Measurements from ENCODE around the gene FYB1.

Gene FYB1

GRCh38 chr5:39076757-39077728 lies 142.3 kb downstream of the FYB1 start:
- no peak for DNase-seq

GRCh38 chr5:39076101-39076756 lies 143.1 kb downstream of the FYB1 start:
- DNase-seq: no peak

- peak; percentile 87 to 95 for DNase-seq
Observed at GRCh38 chr5:39074017-39074814, 145.1 kb downstream of the FYB1 start, which contains the start of gene RICTOR. Gene RICTOR (minus strand): TSS chr5:39074399. CDS start chr5:39074377, 22 bp downstream.

- peak in 1 of 2 experiments; percentile 21 for DNase-seq
Observed at GRCh38 chr5:39073767-39074016, 145.7 kb downstream of the FYB1 start.

GRCh38 chr5:39072925-39073766 lies 146.2 kb downstream of the FYB1 start:
- DNase-seq: peak; percentile 20 to 22

DNA sequence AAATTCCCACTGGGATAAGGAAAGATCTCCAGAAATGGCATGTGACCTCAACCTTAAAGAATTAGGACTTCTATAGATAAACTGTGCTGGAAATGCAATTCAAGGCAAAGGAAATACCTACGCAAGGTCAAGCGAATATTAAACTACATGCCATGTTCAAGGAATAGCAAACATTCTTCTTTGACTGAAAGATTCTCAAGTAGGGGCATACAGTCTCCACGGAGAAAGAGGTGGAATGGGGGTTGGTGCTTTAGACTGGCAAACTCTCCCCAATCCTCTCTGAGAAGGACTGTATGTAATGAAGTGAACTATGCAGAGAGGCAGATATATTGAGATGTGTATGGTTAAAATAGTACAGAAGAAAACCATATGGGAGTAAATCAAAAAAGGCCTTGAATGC lies 151.3 kb downstream of the FYB1 start:
- no peak for DNase-seq

DNA sequence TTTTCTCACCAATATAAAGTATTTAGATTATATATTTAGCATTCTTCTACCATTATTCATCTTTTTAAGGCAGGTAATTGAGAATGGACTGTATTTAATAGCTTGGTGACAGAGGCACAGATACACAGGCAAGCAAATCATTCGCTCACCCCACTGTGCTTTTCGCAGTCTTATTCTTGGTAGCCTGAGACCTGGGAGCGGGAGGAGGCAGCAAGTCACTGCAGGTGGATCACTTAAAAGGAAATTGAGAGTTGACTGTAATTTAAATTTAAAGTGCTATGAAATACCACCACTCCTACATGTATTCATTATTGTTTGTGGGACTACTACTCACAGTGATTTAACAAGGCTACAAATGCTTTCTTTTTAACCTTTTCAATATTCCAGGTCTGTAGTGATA lies 154.9 kb downstream of the FYB1 start:
- no peak for DNase-seq

DNA sequence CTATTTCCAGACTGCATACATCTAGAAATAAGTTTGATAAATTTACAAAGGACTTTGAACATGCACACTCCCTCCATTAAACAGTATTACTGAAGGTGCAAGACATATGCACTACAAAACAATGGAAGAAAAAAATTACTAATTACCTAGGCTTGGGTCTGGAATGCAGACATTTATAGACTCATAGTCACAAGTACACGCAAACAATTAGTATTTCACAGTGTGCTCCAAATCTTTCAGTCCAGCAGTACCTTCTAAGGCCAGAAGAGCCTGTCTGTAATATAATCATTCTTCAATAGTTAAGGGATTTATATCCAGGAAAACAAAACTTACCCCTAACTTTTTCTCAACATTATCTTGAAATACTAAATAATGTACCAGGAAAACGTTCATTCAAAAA lies 156.3 kb downstream of the FYB1 start:
- no peak for DNase-seq

DNA sequence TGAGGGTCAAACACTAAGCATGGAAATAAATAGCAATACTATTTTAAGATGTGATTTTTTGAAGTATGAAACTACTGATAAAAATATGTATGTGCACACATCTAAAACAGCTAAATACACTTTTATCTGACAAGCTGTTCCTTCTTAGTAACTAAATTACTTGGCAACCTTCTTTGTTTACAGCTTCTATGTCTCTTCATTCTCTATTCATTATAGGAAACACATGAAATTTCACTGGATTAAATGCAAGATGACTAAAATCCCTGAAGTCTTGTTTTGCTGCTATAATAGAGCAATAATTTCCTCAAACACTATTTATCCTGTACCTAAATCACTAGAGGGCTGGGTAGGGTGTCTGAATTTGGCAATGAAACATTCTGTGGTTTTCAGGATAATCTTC lies 156.8 kb downstream of the FYB1 start:
- DNase-seq: no peak

GRCh38 chr5:39062104-39062503 lies 157.3 kb downstream of the FYB1 start:
- no peak for DNase-seq

DNA sequence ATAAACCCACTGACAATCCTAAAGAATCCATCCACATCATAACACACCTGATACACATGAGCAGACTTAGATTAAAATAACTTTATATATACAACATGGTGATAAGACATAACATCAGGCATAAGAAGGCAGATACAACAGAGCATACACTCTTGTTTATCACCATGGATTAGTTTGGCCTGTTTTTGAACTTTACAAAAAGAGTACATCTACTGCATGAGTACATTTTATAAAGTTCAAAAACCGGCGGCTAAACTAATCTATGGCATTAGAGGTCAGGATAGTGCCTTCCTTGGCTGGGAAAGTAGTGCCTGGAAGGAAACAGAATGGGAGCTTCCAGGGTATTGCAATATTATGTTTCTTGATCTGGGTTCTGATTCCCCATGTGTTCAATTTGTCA lies 160.3 kb downstream of the FYB1 start:
- no peak for DNase-seq

- no peak for DNase-seq
Observed at GRCh38 chr5:39058178-39058921, 161.0 kb downstream of the FYB1 start.

- DNase-seq: no peak
Observed at GRCh38 chr5:39057734-39058133, 161.6 kb downstream of the FYB1 start.

DNA sequence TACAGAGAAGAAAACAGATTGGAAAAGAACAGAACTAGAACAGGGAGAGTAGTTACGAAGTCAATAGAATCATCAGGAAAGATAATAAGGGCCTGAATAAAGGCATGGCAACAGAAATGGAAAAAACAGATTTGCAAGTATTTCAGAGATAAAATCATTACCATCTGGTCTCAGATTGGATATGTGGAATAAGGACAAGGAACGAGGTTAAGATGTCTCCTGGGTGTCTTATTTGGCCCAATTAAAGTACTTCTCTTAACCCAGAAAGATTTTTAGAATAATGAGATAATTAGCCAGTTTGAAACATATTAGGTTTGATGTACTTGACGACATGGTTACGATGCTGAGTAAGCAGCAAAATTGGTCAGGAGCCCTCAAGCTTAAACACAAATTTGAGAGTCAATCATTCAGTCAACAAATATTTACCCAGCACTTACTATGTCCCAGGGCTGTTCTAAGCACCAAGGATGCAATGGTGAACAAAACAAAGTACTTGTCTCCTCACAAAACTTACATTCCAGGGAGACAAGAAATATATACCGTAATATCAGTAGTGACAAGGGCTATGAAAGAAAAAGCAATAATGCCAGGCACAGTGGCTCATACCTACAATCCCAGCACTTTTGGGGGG lies 163.5 kb downstream of the FYB1 start:
- no peak for DNase-seq
